A673 (cell line): Measurements from ENCODE around the gene CISD2. TPM values are rescaled to one million over a fixed set of nuclear protein-coding genes. Genes with fewer than 3 reads are reported as not detected.
A peak's percentile ranks its signal among the peaks of the same experiment; 100 is the strongest.

Experiments used
- BruUV-seq: library from RNA; stranded (reverse); fragments of 400-500 nt; replicated peaks from 2 replicates; lab custom pipeline; 2021; lab: Mats Ljungman, UMichigan
- CTCF ChIA-PET: fragments of 300-600 bp; sonication (Branson Sonifier 250); formaldehyde crosslinking; loops from one replicate; lab custom pipeline; 2022; ENCODE audit warnings: antibody characterized with exemption; lab: Charles Lee
- POLR2A ChIA-PET: fragments of 300-600 bp; sonication (Branson Sonifier 250); formaldehyde crosslinking; loops from one replicate; lab custom pipeline; 2022; ENCODE audit warnings: antibody characterized with exemption; ENCODE audit not compliant: low non-redundant PET; lab: Charles Lee
- DNase-seq: peaks from one replicate; pipeline ENCODE4 v3.0.0-alpha.2; 2015; ENCODE audit warnings: low spot score
- H3K27ac ChIP-seq: fragments of 200-600 bp; sonication (generic); 2 replicates; pipeline ENCODE4 v1.5.1; 2016; ENCODE audit warnings: mixed run types, low read depth, mild to moderate bottlenecking, mixed read lengths, antibody characterized with exemption, low read length; ENCODE audit not compliant: poor library complexity, severe bottlenecking
- H3K27me3 ChIP-seq: fragments of 200-600 bp; sonication (generic); replicated peaks from 2 replicates; pipeline ENCODE4 v1.6.1; 2017; ENCODE audit warnings: mixed run types, low read depth, mild to moderate bottlenecking, mixed read lengths, antibody characterized with exemption, low read length; ENCODE audit not compliant: insufficient read depth, poor library complexity
- H3K36me3 ChIP-seq: fragments of 200-600 bp; sonication (generic); 2 replicates; pipeline ENCODE4 v1.6.1; 2016; ENCODE audit warnings: mixed run types, mild to moderate bottlenecking, mixed read lengths, antibody characterized with exemption, low read length; ENCODE audit not compliant: insufficient read depth, poor library complexity, severe bottlenecking
- H3K4me1 ChIP-seq: fragments of 200-600 bp; sonication (generic); 2 replicates; pipeline ENCODE4 v1.6.1; 2017; ENCODE audit warnings: mixed run types, mild to moderate bottlenecking, mixed read lengths, antibody characterized with exemption, low read length; ENCODE audit not compliant: insufficient read depth, poor library complexity, severe bottlenecking
- H3K4me3 ChIP-seq: fragments of 200-600 bp; sonication (generic); 2 replicates; pipeline ENCODE4 v1.5.1; 2016; ENCODE audit warnings: low read depth, mixed run types, mild to moderate bottlenecking, mixed read lengths, low read length; ENCODE audit not compliant: poor library complexity, severe bottlenecking
- H3K9me3 ChIP-seq: fragments of 200-600 bp; sonication (generic); 2 replicates; pipeline ENCODE4 v1.6.1; 2016; ENCODE audit warnings: mixed run types, low read depth, mild to moderate bottlenecking, mixed read lengths, antibody characterized with exemption, low read length; ENCODE audit not compliant: poor library complexity, severe bottlenecking
- EZH2 ChIP-seq: fragments of 200-600 bp; sonication (generic); IDR thresholded peaks from 2 replicates; pipeline ENCODE4 v1.6.1; 2017; ENCODE audit warnings: borderline replicate concordance, low read depth, mild to moderate bottlenecking, mixed read lengths, antibody characterized with exemption, low read length; ENCODE audit not compliant: poor library complexity, severe bottlenecking
- intact Hi-C: fragments of 100-400 bp; cut with micrococcal nuclease; formaldehyde crosslinking; loops from one replicate; pipeline ENCODE4 v1.10.0; 2022; ENCODE audit not compliant: unreplicated experiment
- total RNA-seq: library from RNA; stranded (reverse); gene quantifications from 2 replicates; pipeline ENCODE4 v1.2.3, GENCODE V29; 2021
- TF ChIP-seq, protein P1 (sequence below): fragments of 300-800, 200-600 bp; sonication (generic); conservative IDR thresholded peaks from 2 replicates; pipeline ENCODE4 v1.5.1; 2017; ENCODE audit warnings: low read depth, mild to moderate bottlenecking, antibody characterized with exemption, low read length, moderate library complexity, mixed read lengths

The CISD2 gene
- total RNA-seq, 1 experiment from 2014 or later, result 49.3 TPM

DNA sequence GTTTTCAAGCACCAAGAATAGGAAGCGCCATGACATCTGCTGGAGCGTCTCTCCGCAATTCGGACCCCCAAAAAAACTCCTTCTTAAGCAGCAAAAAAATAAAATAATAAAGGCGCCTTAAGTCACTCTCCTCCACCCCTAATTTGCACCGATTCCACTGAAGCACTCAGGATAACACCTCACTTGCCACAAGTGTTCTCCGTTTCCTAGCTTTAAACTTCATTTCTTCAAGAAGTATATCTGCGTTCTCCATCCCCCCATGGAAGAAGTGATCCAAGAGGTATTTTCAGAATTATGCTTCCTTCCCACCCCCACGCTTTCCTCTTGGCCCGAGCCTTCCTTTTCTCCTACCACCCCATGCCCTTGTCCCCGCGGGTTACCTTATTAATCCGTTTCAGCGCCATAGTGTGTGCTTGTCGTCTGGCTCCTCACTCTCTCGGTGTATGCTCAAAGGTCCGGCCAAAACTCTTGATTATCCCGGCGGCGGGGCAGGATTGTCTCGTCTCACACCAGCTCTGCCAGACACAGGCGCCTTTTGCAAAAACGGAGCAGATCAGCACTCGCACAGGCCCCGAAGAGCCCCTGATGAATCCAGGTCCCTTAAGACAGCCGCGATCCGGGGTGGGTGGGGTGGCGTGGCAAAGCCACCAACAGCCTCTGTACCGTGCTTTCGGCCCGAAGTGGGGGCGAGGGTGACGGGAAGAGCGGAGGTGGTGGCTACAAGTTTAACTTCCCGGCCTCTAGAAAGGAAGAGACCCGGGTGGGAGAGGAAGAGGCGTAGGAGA, 42.5 kb upstream of the CISD2 start:
- TF ChIP-seq, protein P1, sequence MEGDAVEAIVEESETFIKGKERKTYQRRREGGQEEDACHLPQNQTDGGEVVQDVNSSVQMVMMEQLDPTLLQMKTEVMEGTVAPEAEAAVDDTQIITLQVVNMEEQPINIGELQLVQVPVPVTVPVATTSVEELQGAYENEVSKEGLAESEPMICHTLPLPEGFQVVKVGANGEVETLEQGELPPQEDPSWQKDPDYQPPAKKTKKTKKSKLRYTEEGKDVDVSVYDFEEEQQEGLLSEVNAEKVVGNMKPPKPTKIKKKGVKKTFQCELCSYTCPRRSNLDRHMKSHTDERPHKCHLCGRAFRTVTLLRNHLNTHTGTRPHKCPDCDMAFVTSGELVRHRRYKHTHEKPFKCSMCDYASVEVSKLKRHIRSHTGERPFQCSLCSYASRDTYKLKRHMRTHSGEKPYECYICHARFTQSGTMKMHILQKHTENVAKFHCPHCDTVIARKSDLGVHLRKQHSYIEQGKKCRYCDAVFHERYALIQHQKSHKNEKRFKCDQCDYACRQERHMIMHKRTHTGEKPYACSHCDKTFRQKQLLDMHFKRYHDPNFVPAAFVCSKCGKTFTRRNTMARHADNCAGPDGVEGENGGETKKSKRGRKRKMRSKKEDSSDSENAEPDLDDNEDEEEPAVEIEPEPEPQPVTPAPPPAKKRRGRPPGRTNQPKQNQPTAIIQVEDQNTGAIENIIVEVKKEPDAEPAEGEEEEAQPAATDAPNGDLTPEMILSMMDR, result no peak
- no peak for TF ChIP-seq EZH2
- POLR2A ChIA-PET, result no interaction called here
- H3K9me3 ChIP-seq, result no peaks in the 10 kb centered on the region
- peaks cover 32% of the 10 kb centered on the region for H3K36me3 ChIP-seq
- H3K27me3 ChIP-seq, result no peaks in the 10 kb centered on the region
- H3K4me1 ChIP-seq, result peaks cover 31% of the 10 kb centered on the region
- H3K4me3 ChIP-seq, result peak overlapping the region; percentile 98
- TSS peak; percentile 33 for BruUV-seq
- H3K27ac ChIP-seq, result peak overlapping the region; percentile 100
- DNase-seq, result no peak
- CTCF ChIA-PET, result no interaction called here
- intact Hi-C loops, result loop anchor here (5.0 kb wide), 2 partner anchors 204 to 394 kb away; no protein-coding TSS in a partner anchor

- intact Hi-C loops, result loop anchor here (5.0 kb wide), 2 partner anchors 205 to 395 kb away; no protein-coding TSS in a partner anchor
- DNase-seq, result peak; percentile 96
- Histone ChIP-seq H3K27ac (peak within 1 kb of the TSS; percentile 100), H3K9me3 (no peaks in the 10 kb centered on the region), H3K4me1 (peaks cover 23% of the 10 kb centered on the region), H3K27me3 (no peaks in the 10 kb centered on the region), H3K4me3 (peak within 1 kb of the TSS; percentile 98), H3K36me3 (peaks cover 26% of the 10 kb centered on the region)
- CTCF ChIA-PET, result interaction anchor here (1.1 kb wide), 1 partner anchor 206 kb away, joined by 3 read pairs; no protein-coding TSS in a partner anchor
- POLR2A ChIA-PET, result no interaction called here
- no peak for TF ChIP-seq EZH2
- TF ChIP-seq, protein P1, result 0 out of 2 replicates have a peak, but pooled peaks have one; percentile 11
- BruUV-seq, result no TSS peak
Observed at GRCh38 chr4:102826890-102827673, 41.7 kb upstream of the CISD2 start, which contains the start of gene UBE2D3. TSS of gene UBE2D3 (minus strand) at chr4:102827551. CDS start at chr4:102826508, 1,043 bp downstream.
